ENCODE results near the gene ERO1A.

- TF ChIP-seq ZNF609 (CRISPR knock-in tag; IDR thresholded peaks at IDR 0.05; ENCODE audit: borderline replicate concordance) (no peak), ZBTB11 (CRISPR knock-in tag; IDR thresholded peaks at IDR 0.05) (no peak), ZFX (CRISPR knock-in tag; IDR thresholded peaks at IDR 0.05) (no peak), NEUROD1 (IDR thresholded peaks at IDR 0.05; ENCODE audit: borderline replicate concordance, low read depth, low read length, partially characterized antibody) (no peak), SIN3B (IDR thresholded peaks at IDR 0.05; ENCODE audit: low read depth) (no peak), E2F1 (CRISPR knock-in tag; IDR thresholded peaks at IDR 0.05) (no peak), CTCF (IDR thresholded peaks at IDR 0.05 in 2 of 3, conservative IDR thresholded peaks at IDR 0.05 in 1 of 3; ENCODE audit: insufficient read depth in 2 of 3, low read depth in 1 of 3, low read length in 3 of 3) (no peak), FOXJ3 (CRISPR knock-in tag; IDR thresholded peaks at IDR 0.05) (no peak)
Observed at GRCh38 chr14:52693532-52693931, 1.8 kb downstream of the ERO1A start.

All from K562 (cell line).